C4-2B (cell line): ENCODE measurements around the gene KCNK1.

ENCODE experiments used
- CTCF ChIP-seq: fragments of 450-650 bp; conservative IDR thresholded peaks from 2 replicates; pipeline ENCODE4 v1.5.1; 2017; ENCODE audit warnings: mild to moderate bottlenecking
- ZFX ChIP-seq: fragments of 450-650 bp; IDR thresholded peaks from 2 replicates; pipeline ENCODE4 v1.6.1; 2017

- TF ChIP-seq CTCF, result no peak
- no peak for TF ChIP-seq ZFX
Observed at GRCh38 chr1:233659495-233659894, 45.6 kb downstream of the KCNK1 start.
